GM18517 (cell line): Measurements from ENCODE around the gene MLLT3.

Experiments
- ATAC-seq: cut with Tn5 transposase; IDR thresholded peaks from one replicate; pipeline ENCODE4 v1.9.1; 2021; ENCODE audit warnings: mild to moderate bottlenecking, moderate library complexity; ENCODE audit not compliant: unreplicated experiment

Gene MLLT3

DNA sequence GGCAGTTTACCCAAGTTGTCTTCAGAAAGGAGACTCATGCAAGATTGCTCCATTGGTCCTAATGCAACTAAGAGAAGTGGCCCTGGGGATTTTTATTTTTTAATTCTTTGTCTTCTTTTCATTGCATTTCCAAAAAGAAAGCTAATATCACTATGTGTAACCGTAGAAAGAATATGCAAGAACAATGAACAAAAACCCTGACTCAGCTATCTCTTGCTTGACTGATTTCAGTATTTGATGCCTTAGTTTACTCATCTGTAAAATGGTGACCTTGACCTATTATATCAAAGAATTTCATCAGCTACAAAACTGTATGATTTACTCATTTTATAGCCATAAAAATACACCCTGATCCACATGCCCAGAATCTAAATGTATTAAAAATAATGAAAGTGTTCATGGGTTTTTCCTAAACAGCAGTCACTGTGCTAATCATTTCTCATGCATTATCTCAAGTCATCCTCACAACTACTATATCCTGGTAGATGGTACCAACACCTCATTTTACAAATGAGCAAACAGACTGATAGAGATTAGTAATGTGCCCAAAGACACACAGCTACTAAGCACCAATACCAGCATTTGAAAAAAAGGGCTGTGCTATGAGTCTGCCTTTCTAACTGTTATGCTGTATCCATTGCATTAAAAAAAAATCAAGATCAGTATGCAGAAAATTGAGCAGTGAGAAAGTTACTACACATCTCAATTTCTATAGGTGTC lies 185.7 kb downstream of the MLLT3 start:
- ATAC-seq: no peak

DNA sequence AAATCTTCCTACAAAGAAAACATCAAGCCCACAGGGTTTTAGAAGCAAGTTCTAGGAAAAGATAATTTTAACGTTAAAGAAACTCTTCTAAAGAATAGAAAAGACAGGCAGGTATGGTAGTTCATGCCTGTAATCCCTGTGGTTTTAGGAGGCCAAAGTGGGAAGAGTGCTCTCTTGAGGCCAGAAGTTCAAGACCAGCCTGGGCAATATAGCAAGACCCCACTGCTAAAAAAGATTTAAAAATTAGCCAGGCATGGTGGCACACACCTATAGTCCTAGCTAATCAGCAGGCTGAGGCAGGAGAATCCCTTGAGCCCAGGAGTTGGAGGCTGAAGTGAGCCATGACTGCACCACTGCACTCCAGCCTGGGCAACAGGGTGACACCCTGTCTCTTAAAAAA lies 193.3 kb downstream of the MLLT3 start:
- ATAC-seq: no peak

DNA sequence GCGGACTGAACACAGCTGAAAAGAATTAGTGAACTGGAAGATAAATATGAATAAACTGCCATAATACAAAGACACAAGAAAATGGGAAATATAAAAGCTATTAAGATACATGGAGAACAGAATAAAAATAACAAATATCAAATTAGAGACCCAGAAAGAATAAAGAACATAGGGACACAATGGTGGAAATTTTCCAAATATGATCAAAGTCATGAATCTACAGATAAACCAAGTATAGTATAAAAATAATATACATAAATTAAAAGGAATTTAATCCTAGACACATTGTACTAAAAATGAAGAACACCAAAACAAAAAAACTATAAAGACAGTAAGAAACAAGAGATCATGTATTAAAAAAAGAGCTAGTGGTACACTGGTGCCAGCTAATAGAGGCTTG lies 194.9 kb downstream of the MLLT3 start:
- no peak for ATAC-seq

DNA sequence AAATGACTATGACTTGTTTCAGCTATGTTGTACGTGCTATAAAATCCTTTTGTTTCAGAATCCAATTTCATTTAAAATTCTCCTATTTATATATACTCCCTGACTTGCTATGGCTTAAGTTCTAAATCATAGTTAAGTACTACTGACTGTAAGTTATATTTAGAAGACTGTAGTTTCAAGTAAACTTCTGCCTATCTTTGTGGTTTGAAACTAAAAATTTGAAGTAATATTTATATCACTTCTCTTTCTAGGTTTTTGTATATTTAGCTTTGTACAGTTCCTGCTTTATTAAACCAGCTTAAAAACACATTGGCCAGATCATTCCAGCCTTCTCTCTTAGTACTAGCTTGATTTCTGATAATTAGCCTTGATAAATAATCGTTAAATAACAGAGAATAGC lies 196.3 kb downstream of the MLLT3 start:
- peak; percentile 81 for ATAC-seq

DNA sequence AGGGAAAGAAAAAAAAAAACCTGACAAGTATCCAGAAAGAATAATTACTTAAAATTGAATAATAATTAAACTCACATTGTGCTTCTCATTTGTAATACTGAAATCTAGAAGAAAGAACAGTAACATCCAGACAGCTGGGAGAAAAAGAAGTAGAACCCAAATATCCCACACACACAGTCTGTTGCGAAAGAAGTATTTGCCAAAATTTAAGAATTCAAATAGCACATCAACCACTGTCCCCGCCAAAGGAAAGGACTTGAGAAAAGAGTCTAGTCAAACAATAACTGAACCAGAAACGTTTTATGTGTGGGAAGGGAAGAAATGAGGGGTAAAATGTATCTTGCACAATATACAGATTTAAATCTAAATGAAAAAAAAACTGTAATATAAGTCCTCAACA lies 202.8 kb downstream of the MLLT3 start:
- no peak for ATAC-seq

DNA sequence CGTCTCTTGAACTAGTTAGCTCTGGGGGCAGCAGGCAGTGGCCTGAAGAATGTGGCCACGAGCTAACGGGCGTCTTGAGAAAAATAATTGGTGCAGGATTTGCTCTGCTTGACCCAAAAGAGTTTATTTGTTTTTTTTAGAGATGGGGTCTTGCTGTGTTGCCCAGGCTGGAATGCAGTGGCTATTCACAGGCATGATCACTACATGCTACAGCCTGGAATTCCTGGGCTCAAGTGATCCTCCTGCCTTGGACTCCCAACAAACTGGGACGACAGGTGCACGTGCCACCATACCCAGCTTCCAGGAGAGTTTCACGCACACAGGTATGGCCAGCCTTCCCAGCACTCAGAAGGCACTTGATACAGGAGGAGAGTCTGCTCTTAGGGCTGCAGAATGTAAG lies 203.8 kb downstream of the MLLT3 start:
- ATAC-seq: no peak

DNA sequence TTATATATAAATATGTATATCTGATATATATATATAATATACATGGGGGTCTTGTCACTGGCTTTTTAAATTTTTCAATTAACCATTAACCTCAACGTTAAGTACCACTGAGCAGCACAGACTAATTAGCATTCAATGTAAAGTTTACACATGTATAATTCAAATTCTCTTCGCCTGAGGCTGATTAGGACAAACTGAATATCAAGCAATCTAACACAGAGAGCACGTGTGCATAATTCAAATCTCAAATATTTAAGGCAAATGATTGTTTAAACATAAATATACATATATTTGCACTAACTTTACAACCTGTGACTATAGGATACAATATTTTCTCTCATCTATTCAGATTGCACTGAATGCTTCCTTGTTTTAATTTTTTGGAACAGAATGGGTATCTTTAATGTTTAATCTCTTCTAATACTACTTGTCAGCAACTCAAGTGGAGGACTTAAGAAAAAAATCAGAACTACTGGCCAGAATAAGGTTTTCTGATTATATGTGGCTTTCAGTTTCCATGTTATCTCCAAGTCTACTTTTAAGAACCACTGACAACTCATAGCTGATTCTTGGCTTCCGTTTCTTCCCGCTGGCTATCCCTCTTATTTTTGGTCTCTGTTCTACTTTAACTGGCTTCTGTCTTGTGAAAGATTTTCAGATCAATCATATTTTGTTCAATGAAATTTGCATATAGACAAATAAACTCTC lies 204.8 kb downstream of the MLLT3 start:
- ATAC-seq: peak; percentile 53

DNA sequence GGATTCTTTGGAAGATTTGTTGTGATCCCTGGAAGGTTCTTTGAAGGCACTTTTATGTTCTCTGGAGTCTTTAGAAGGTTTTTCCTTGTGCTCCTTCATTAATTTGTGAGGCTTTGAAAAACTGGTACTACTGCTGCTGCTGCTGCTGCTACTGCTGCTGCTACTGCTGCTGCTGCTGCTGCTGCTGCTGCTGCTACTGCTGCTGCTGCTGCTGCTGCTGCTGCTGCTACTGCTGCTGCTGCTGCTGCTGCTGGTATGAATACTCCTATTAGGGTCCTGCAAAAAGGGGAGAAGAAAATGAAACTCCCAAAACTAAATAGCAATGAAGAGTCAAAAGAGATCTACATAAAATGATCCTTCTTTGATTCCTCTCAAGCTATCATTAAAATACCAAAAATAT lies 208.1 kb downstream of the MLLT3 start:
- no peak for ATAC-seq

DNA sequence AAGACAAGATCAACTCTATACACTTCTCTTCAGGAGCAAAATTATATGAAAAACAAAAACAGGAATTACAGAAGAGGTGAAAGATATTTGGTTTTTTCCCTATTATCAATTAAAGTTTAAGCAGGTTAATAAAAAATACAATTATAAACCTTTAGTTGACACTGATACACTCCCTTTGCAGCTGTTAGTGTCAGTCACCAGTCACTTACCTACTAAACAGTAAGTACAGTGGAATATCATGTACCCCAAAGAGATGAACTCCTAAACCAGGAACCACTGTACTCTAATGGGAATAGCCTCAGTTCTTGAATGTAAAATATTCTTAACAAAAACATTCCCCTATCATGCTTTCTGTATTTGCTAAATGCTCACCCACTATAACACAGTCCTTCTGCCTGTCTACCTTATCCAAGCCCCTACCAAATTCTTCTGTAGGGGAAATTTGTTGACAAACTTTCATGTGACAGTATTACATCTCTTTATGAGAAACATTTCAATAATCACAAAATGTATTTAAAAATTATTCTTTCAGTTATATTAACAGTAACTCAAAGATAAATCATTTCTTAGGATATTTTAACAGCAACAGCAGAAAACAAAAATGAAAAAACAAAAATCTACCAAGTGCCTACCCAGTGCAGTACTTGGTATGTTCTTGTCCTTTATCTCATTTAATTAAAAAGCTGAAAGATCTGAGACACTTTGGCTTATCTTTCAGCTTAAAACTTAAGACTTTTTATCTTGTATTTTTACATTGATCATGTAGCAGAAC lies 212.8 kb downstream of the MLLT3 start:
- no peak for ATAC-seq

DNA sequence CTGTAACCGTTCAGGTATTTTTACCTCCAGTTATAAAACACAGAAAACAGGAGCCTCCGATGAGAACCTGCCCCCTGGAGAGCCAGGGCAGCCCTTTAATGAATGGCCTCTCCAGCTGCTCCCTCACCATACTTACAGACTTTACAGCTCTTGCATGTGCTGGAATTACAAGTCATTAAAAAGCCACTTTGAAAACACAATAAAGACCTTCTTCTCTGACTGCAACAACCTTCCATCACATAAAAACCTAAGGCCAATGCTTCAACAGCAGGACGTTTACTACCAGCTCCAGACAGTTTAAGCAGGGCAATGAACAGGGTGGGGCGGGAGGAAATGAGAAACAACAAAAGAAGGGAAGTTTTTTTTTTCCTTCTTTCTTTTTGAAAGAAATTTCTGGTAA lies 213.8 kb downstream of the MLLT3 start:
- no peak for ATAC-seq

DNA sequence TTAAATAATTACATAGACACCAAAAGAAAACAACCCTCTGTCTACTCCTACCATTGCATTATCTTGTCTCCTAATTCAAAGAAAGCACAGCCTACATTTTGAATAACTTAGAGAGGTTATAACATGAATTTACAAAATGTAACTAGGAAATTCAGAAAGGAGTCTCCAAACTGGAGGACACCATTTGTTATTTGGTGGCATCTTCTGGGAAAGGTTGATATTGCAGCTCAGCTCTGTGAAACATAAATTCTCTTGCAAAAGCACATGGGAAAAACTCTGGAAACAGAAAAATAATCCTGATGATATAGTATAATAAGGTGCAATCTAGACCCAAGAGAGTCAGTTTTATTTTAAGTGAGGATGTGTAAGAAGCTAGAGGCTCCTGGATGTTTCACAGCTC lies 215.3 kb downstream of the MLLT3 start:
- ATAC-seq: no peak

DNA sequence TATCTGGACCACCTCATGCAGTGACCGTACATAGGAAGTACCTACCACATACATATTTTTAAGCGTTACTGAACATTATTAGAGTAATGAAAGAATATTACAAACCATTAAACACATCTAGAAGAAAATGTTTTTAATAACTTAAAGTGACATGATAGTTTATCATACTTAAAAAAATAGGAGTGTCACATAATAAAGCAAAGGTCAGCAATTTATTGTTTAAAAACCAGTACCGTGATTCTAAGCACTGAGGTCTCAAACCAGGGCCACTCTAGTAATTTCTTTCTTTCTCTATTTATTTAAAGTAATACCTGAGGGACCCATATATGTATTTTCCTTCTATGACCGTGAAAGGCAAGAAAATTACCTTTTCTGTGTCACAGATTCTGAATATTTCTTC lies 216.0 kb downstream of the MLLT3 start:
- ATAC-seq: no peak

DNA sequence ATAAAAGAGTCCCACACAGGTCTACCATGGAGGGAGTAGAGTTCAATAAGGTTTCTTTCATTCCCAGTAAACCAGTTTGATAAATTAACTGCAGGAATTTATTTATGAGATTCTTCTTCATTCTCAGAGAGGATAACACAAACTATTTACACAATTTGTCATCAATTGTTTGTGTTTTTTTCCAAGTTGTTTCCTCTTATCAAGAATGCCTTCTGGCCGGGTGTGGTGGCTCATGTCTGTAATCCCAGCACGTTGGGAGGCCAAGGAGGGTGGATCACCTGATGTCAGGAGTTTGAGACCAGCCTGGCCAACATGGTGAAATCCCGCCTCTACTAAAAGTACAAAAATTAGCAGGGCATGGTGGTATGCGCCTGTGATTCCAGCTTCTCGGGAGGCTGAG lies 216.7 kb downstream of the MLLT3 start:
- ATAC-seq: no peak

DNA sequence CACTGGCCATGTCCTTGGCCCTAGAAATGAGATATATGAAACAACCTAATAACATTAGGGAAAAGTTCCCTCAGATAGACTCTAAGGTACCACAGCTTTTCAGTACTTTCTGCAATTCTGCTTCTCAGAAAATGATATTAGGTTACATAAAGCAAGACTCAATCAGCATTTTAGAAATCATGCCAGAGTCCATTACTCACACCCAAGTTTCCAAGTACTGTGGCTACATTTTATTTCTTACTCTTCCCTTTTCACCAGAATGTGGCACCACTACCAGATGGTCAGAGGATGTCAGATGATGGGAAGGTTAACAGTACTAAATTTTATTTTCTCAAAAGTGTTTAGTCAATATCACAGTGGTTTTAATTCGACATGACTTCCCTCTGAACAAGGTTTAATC lies 217.2 kb downstream of the MLLT3 start:
- no peak for ATAC-seq

DNA sequence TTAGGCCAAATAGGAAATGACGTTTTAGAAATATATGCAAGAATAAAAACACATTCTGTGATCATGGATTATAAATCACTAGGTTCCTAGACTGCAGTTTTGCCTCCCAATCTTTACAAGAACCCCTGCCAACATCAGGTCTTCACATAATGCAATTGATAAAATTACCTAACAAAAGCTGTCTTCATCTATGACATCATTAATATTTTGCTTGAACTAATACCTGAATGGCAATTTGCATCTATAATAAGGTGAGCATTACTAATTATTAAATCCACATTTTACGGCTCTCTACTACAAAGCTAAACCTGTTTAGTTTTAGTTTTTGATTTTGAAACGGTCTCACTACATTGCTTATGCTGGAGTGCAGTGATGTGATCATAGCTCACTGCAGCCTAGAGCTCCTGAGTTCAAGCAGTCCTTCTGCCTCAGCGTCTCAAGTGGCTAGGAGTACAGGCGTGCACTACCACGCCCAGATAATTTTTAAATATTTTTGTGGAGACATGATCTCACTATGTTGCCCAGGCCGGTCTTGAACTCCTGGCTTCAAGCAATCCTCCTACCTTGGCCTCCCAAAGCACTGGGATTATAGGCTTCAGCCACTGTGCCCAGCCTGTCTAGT lies 218.0 kb downstream of the MLLT3 start:
- no peak for ATAC-seq

DNA sequence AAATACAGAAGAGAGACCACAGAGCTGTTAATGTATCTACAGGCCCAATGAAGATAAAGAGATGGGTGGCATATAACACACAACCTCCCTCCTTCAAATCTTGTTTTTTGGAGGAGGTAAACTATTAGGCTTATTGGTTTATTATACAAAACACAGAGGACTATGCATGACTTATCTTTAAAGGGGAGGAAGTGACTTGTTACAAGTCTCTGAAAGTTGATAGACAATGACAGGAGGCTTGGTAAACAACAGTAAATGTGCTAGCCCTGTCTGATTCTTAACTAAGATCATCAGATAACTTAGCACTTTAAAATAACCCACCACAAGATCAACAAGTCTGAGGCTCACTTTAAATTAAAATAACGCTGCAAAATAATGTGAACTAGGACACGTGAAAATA lies 219.0 kb downstream of the MLLT3 start:
- ATAC-seq: no peak

DNA sequence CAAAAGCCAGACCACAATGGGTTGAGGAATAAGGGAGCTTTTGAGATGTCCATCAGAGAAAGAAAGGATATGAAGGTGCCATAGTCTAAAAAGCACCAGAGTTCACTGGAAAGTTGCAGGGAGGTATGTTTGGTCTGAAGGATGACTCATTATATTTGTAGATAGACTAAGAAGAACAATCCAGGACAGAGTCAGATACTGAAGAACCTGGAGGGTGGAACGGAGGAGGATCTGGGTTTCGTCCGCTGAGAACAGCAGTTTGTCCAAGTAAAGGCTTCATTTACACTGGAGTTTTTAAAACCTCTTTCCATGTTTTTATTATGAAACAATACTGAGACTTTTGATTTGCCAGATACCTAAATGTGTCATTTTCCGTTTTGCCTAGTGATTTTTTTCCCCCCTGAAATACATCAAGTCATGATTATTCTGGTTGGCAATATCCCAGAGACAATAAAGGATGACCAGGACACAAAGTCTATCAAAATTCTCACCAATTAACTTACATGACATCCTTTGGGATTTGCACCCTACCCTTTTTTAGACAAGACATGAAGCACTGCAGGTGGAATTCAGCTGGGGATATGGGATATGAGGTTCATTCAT lies 219.9 kb downstream of the MLLT3 start:
- ATAC-seq: no peak

DNA sequence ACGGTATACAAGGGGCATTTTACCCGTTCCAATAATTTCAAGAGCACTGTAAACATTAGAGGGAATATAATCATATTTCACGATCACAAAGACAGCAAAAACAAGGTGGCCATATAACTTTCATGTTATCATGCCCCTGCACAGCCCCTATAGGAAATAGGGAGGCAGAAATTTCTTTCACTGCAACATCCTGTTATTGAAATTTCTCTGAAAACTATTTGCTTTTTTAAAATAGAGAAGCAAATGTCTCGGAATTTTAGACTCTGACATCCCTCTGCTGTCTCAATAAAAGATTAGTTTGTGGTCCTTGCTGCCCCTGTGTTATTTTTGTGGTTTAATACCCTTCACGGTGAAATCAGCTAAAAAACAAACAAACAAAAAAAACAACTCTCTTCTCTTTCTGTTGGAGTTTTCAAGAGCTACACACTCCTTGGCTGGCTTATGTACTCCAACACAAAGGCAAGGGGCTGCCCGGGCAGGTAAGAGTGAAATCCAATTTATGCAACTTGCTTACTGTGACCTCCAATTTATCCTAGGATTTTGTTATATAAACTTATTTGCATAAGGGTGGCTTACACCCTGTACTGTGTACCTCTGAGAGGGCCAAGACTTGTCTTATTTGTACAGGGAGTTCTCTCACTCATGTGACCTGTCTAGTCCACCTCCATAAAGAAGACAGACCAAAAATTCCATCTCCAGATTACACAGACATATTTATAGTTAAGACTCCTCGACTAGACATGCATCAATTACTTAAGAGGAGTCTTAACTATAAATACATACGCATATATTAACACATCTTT lies 223.6 kb downstream of the MLLT3 start:
- no peak for ATAC-seq

DNA sequence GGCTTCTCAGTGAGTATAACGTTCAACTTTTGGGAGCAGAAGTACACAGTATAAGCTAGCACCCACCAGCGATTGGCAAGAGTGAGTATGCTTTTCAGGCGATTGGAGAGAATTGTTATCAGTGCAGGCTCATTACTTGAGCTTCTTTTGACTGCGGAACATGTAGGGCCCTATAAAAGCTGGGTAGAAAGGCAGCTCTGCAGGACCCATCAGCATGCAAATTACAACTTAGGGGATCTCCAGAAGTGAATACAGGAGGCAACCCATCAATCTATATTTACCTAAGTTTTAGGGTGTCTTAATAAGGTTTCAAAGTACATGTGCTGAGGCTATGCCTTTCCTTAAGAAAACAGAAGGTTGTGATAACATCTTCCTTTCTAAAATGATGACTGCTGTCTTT lies 225.0 kb downstream of the MLLT3 start:
- no peak for ATAC-seq

DNA sequence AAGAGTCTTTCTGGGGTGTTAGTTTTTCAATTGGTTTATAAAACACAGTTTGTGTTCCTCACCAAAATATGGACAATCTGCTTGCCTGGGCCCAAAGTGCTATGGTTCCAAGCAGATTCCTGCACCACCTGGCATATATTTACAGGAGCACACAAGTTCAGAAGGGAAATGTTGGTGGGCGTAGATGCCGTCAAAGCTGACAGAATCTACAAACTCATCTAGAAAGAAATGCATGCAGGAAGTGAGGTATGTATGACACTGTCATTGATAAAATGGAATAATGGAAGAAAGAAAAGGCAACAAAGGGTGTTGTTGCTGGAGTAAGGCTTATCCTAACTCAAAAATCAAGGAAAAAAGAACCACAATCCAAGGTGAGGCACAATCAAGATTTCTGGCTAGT lies 225.8 kb downstream of the MLLT3 start:
- no peak for ATAC-seq
